HCT116 (cell line): Measurements from ENCODE around the gene MOV10L1. TPM values are rescaled to one million over a fixed set of nuclear protein-coding genes. Genes with fewer than 3 reads are reported as not detected.

ENCODE experiments used
- ATAC-seq: fragments of 200-7000 bp; cut with Tn5 transposase; 2 replicates; pipeline ENCODE4 v1.9.1; 2020; ENCODE audit warnings: mild to moderate bottlenecking, moderate library complexity
- BruUV-seq: library from RNA; stranded (reverse); fragments of 400-500 nt; replicated peaks from 2 replicates; lab custom pipeline; 2021; lab: Mats Ljungman, UMichigan
- CTCF ChIA-PET: fragments of 300-600 bp; sonication (Branson Sonifier 250); formaldehyde crosslinking; loops from one replicate; lab custom pipeline; 2021; ENCODE audit warnings: antibody characterized with exemption; lab: Charles Lee
- POLR2A ChIA-PET: fragments of 300-600, 350-600 bp; sonication (Branson Sonifier 250); formaldehyde crosslinking; loops from one replicate; lab custom pipeline; 2021; ENCODE audit warnings: antibody characterized with exemption; lab: Charles Lee
- RAD21 ChIA-PET, 2 experiments: fragments of 300-600 bp; sonication (Branson Sonifier 250); formaldehyde crosslinking; loops; one replicate each; lab custom pipeline; 2023; ENCODE audit warnings: low total read pairs in 2 of 2; ENCODE audit not compliant: uncharacterized antibody in 2 of 2, unreplicated experiment in 2 of 2, low non-redundant PET in 1 of 2; lab: Charles Lee
- DNase-seq: peaks from one replicate; pipeline ENCODE4 v3.0.0-alpha.2; 2010; ENCODE audit warnings: low read depth, low spot score
- H2AFZ ChIP-seq: fragments of 200-600 bp; shearing (Covaris generic), sonication (generic); 2 replicates; pipeline ENCODE4 v1.6.1; 2017; ENCODE audit warnings: low read depth, mixed run types, mixed read lengths, antibody characterized with exemption, low read length; ENCODE audit not compliant: poor library complexity, severe bottlenecking
- H3K27ac ChIP-seq: 2 replicates; pipeline ENCODE4 v1.5.1; 2012; ENCODE audit warnings: low read depth, low read length
- H3K27me3 ChIP-seq: fragments of 200-600 bp; sonication (generic); 2 replicates; pipeline ENCODE4 v1.6.1; 2016; ENCODE audit warnings: mixed run types, low read length, mixed read lengths; ENCODE audit not compliant: insufficient read depth
- H3K36me3 ChIP-seq, 2 experiments: fragments of 200-500 bp in 1 of 2; fragments of 200-600 bp in 1 of 2; sonication (Bioruptor generic) in 1 of 2; sonication (generic) in 1 of 2; 2 replicates each; pipeline versions ENCODE4 v1.5.1 to v1.6.1; 2014 to 2016; ENCODE audit warnings: low read length in 2 of 2, inconsistent platforms in 1 of 2, mixed read lengths in 1 of 2, mixed run types in 1 of 2; ENCODE audit not compliant: insufficient read depth in 2 of 2, control insufficient read depth in 1 of 2
- H3K4me1 ChIP-seq, 2 experiments: fragments of 200-600 bp in 1 of 2; sonication (generic) in 1 of 2; 2 replicates each; pipeline versions ENCODE4 v1.5.1 to v1.6.1; 2012 to 2017; ENCODE audit warnings: low read length in 2 of 2, inconsistent platforms in 1 of 2, mild to moderate bottlenecking in 1 of 2, mixed read lengths in 1 of 2, mixed run types in 1 of 2, moderate library complexity in 1 of 2; ENCODE audit not compliant: insufficient read depth in 2 of 2, control insufficient read depth in 1 of 2
- H3K4me2 ChIP-seq: fragments of 200-600 bp; sonication (generic); 2 replicates; pipeline ENCODE4 v1.6.1; 2017; ENCODE audit warnings: mixed run types, low read length, mixed read lengths
- H3K4me3 ChIP-seq, 2 experiments: fragments of 200-600 bp in 1 of 2; sonication (generic) in 1 of 2; replicated peaks in 1 of 2; 2 replicates each; pipeline ENCODE4 v1.5.1; 2011 to 2016; ENCODE audit warnings: low read length in 2 of 2, control low read depth in 1 of 2, low read depth in 1 of 2, mild to moderate bottlenecking in 1 of 2, mixed read lengths in 1 of 2, mixed run types in 1 of 2
- H3K79me2 ChIP-seq: fragments of 200-600 bp; sonication (generic); 2 replicates; pipeline ENCODE4 v1.6.1; 2017; ENCODE audit warnings: mild to moderate bottlenecking, mixed run types, low read length, moderate library complexity, mixed read lengths; ENCODE audit not compliant: insufficient read depth
- H3K9ac ChIP-seq: fragments of 200-600 bp; sonication (generic); 2 replicates; pipeline ENCODE4 v1.6.1; 2016; ENCODE audit warnings: low read length, mixed read lengths
- H3K9me2 ChIP-seq: fragments of 200-600 bp; sonication (generic), shearing (Covaris generic); 2 replicates; pipeline ENCODE4 v1.6.1; 2017; ENCODE audit warnings: mixed run types, mild to moderate bottlenecking, moderate library complexity; ENCODE audit not compliant: insufficient read depth
- H3K9me3 ChIP-seq, 2 experiments: fragments of 200-500 bp in 1 of 2; fragments of 200-600 bp in 1 of 2; sonication (Bioruptor generic) in 1 of 2; sonication (generic) in 1 of 2; 2 replicates each; pipeline ENCODE4 v1.6.1; 2014 to 2017; ENCODE audit warnings: low read length in 2 of 2, mixed read lengths in 2 of 2, inconsistent platforms in 1 of 2, low read depth in 1 of 2, mild to moderate bottlenecking in 1 of 2, mixed run types in 1 of 2, moderate library complexity in 1 of 2; ENCODE audit not compliant: control insufficient read depth in 1 of 2, insufficient read depth in 1 of 2
- H4K20me1 ChIP-seq: fragments of 200-600 bp; sonication (generic), shearing (Covaris generic); 2 replicates; pipeline ENCODE4 v1.6.1; 2017; ENCODE audit warnings: mixed run types, mild to moderate bottlenecking, moderate library complexity; ENCODE audit not compliant: insufficient read depth
- REST ChIP-seq: IDR thresholded peaks from 2 replicates; pipeline ENCODE4 v1.6.1; 2012; ENCODE audit warnings: low read depth
- intact Hi-C: fragments of 100-400 bp; cut with micrococcal nuclease; formaldehyde crosslinking; loops from 2 replicates; pipeline ENCODE4 v1.10.0; 2022
- total RNA-seq: library from RNA; stranded (reverse); gene quantifications from one replicate; pipeline ENCODE4 v1.2.1, GENCODE V29; 2021; ENCODE audit not compliant: unreplicated experiment

MOV10L1 gene
- total RNA-seq, 1 experiment from 2014 or later = not detected

- Histone ChIP-seq H3K9ac (peak overlapping the region; percentile 79), H3K4me2 (peak overlapping the region; percentile 92), H3K4me1 (peaks cover 20 to 40% of the 10 kb centered on the region in 2 experiments), H3K9me3 (no peaks in the 10 kb centered on the region), H4K20me1 (peaks cover 6% of the 10 kb centered on the region; the same call in 1 of the 2 replicates), H2AFZ (no peak overlapping the region), H3K27ac (peak overlapping the region; percentile 75), H3K4me3 (peak overlapping the region; percentile 57 to 66), H3K27me3 (no peaks in the 10 kb centered on the region), H3K79me2 (peaks cover 83% of the 10 kb centered on the region), H3K36me3 (peaks cover 2 to 14% of the 10 kb centered on the region in 2 experiments; a peak in 3 of 4 replicates), H3K9me2 (no peaks in the 10 kb centered on the region)
- RAD21 ChIA-PET = no interaction called here
- POLR2A ChIA-PET = interaction anchor here (0.5 to 1.4 kb wide), 2 partner anchors 18 to 42 kb away, joined by 3 to 4 read pairs; no protein-coding TSS in a partner anchor
- CTCF ChIA-PET = interaction anchor here (0.6 to 1.3 kb wide), 2 partner anchors 8 to 34 kb away, joined by 3 to 4 read pairs; no protein-coding TSS in a partner anchor
- no peak for TF ChIP-seq REST
- ATAC-seq = no peak; the same call in 1 of the 2 replicates
- intact Hi-C loops = no loop called here
- DNase-seq = no peak
- BruUV-seq = TSS peak; percentile 35
These were observed 101.3 kb downstream of the MOV10L1 start for GRCh38 chr22:50190941-50191741.
